Activated B cell treated with CpG ODN at 0.5 μM for 24 hours (primary cell): Measurements from ENCODE around the gene PIK3R6. TPM values are rescaled to one million over a fixed set of nuclear protein-coding genes. Genes with fewer than 3 reads are reported as not detected.

Experiments used
- ATAC-seq: fragments of 200-7000 bp; cut with Tn5 transposase; one replicate; pipeline ENCODE4 v1.10.0; 2021; ENCODE audit warnings: low read depth, mild to moderate bottlenecking, moderate library complexity
- CTCF ChIA-PET: fragments of 350-600 bp; sonication (Branson Sonifier 250); formaldehyde crosslinking; loops from one replicate; lab custom pipeline; 2021; ENCODE audit warnings: antibody characterized with exemption; lab: Charles Lee
- POLR2A ChIA-PET: fragments of 350-600 bp; sonication (Branson Sonifier 250); formaldehyde crosslinking; loops from one replicate; lab custom pipeline; 2021; ENCODE audit warnings: antibody characterized with exemption; lab: Charles Lee
- DNase-seq: peaks from one replicate; pipeline ENCODE4 v3.0.0; 2022
- H3K27ac Mint-ChIP-seq: one replicate; pipeline ENCODE4 v1.8.0; 2020; ENCODE audit warnings: mixed read lengths
- H3K27me3 Mint-ChIP-seq: one replicate; pipeline ENCODE4 v1.8.0; 2021; ENCODE audit warnings: mixed read lengths
- H3K36me3 Mint-ChIP-seq: one replicate; pipeline ENCODE4 v1.8.0; 2021; ENCODE audit warnings: low read depth, mixed read lengths
- H3K4me1 Mint-ChIP-seq: one replicate; pipeline ENCODE4 v1.8.0; 2021; ENCODE audit warnings: mixed read lengths
- H3K4me3 Mint-ChIP-seq: one replicate; pipeline ENCODE4 v1.8.0; 2020; ENCODE audit warnings: mild to moderate bottlenecking, mixed read lengths
- H3K9me3 Mint-ChIP-seq: one replicate; pipeline ENCODE4 v1.8.0; 2020; ENCODE audit warnings: mixed read lengths
- intact Hi-C: fragments of 100-400 bp; cut with micrococcal nuclease; formaldehyde crosslinking; loops from one replicate; pipeline ENCODE4 v1.15.1; 2024
- total RNA-seq: library from RNA; stranded (reverse); gene quantifications from 2 replicates; pipeline ENCODE4 v1.2.3, GENCODE V29; 2022
- TF ChIP-seq, protein P1 (sequence below): fragments of 200-600 bp; IDR thresholded peaks from one replicate; pipeline ENCODE4 v1.8.0; 2022; ENCODE audit warnings: antibody characterized with exemption, mild to moderate bottlenecking

Gene PIK3R6, protein sequence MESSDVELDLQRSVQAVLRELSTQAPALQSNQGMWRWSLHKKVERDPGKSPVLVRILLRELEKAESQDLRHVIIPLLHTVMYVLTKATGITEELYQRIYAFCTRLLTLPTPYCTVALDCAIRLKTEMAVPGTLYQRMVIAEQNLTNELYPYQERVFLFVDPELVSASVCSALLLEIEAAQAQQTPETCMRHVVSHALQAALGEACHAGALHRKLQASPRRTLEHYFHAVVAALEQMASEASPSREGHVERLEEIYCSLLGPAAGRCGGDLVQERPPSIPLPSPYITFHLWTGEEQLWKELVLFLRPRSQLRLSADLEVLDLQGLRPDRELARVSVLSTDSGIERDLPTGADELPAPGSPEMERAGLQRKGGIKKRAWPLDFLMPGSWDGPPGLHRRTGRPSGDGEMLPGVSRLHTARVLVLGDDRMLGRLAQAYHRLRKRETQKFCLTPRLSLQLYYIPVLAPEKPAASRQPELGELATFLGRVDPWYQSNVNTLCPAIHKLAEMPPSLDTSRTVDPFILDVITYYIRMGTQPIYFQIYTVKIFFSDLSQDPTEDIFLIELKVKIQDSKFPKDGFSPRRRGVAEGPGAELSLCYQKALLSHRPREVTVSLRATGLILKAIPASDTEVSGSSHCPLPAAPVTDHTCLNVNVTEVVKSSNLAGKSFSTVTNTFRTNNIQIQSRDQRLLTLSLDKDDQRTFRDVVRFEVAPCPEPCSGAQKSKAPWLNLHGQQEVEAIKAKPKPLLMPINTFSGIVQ
- total RNA-seq = 0.91 TPM in 2 replicates

DNA sequence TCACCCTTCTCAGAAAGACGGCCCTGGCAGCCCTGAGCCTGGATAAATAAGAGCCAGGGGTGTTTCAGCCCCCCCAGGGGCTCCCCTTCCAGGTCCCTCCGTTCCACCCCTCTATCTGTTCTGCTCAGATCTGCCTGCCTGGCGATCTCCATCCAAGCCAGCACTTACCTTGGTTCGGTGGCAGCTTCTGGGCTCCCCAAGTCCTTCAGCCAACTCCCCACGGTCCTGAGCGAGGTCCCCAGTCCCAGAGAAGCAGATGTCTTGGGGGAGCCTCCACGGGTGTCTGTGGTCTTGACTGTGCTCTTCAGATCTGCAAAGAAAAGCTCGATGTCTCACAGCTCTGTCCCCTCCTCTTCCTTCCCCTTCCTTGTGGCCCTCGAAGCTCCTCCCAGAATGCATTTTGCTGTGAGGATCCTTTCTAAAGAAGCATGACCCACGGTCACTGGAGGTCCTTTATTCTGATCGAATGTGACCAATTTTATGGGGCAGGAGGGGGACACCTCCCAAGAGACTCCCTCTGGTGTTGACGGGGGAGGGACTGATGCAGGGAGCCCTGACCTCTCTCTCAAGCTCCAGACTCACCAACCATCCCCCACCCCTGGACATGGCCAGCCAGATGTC is at the start of gene PIK3R6:
Gene PIK3R6, minus strand, starts transcription at position 314 of the 621 bp plus-strand sequence. CDS start 17,880 bp downstream, outside the sequence.
- Mint-ChIP-seq H3K9me3 (no peaks in the 10 kb centered on the region), H3K27ac (peak within 1 kb of the TSS; percentile 73), H3K27me3 (no peaks in the 10 kb centered on the region), H3K4me3 (peak within 1 kb of the TSS; percentile 77), H3K36me3 (no peaks in the 10 kb centered on the region), H3K4me1 (peaks cover 24% of the 10 kb centered on the region)
- TF ChIP-seq, protein P1, sequence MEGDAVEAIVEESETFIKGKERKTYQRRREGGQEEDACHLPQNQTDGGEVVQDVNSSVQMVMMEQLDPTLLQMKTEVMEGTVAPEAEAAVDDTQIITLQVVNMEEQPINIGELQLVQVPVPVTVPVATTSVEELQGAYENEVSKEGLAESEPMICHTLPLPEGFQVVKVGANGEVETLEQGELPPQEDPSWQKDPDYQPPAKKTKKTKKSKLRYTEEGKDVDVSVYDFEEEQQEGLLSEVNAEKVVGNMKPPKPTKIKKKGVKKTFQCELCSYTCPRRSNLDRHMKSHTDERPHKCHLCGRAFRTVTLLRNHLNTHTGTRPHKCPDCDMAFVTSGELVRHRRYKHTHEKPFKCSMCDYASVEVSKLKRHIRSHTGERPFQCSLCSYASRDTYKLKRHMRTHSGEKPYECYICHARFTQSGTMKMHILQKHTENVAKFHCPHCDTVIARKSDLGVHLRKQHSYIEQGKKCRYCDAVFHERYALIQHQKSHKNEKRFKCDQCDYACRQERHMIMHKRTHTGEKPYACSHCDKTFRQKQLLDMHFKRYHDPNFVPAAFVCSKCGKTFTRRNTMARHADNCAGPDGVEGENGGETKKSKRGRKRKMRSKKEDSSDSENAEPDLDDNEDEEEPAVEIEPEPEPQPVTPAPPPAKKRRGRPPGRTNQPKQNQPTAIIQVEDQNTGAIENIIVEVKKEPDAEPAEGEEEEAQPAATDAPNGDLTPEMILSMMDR = no peak
- intact Hi-C loops = no loop called here
- ChIA-PET POLR2A (interaction anchor here (1.7 kb wide), 1 partner anchor 10 kb away, joined by 10 read pairs; no protein-coding TSS in a partner anchor), CTCF (interaction anchor here (1.2 kb wide), 1 partner anchor 82 kb away, joined by 4 read pairs; no protein-coding TSS in a partner anchor)
- ATAC-seq (peak; percentile 47), DNase-seq (no peak)

DNA sequence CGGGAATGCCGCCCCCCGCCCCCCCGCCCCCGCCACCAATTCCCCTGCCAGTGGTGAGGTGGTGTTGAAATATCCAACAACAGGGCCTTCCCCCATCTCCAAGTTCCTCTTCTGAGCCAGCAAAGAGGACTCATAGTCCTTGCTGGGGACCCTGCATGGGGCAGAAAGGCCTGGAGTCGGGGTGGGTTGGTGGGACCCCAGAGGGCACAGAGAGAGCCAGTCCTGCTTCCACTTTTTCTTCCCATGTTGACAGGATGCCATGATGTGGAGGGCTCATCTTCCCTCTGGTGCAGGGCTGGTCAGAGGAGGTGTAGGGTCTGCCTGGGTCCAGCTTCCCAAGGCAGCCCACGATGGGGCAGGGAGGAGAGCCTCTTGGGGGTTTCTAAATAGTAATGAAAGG is 49.0 kb upstream of the PIK3R6 start:
- peaks cover 73% of the 10 kb centered on the region for H3K4me1 Mint-ChIP-seq
- TF ChIP-seq, protein P1 = no peak
- H3K36me3 Mint-ChIP-seq = peaks cover 45% of the 10 kb centered on the region
- H3K9me3 Mint-ChIP-seq = peaks cover 6% of the 10 kb centered on the region
- DNase-seq = no peak
- ATAC-seq = no peak
- CTCF ChIA-PET = no interaction called here
- intact Hi-C loops = loop anchor here (5.0 kb wide), 2 partner anchors 36 to 81 kb away; no protein-coding TSS in a partner anchor
- POLR2A ChIA-PET = interaction anchor here (1.1 to 2.9 kb wide), 9 partner anchors 9 to 58 kb away, joined by 3 to 31 read pairs (median 7); partner anchors contain the start of gene PIK3R5
- H3K27ac Mint-ChIP-seq = peak overlapping the region; percentile 25
- no peaks in the 10 kb centered on the region for H3K27me3 Mint-ChIP-seq
- no peak overlapping the region for H3K4me3 Mint-ChIP-seq

DNA sequence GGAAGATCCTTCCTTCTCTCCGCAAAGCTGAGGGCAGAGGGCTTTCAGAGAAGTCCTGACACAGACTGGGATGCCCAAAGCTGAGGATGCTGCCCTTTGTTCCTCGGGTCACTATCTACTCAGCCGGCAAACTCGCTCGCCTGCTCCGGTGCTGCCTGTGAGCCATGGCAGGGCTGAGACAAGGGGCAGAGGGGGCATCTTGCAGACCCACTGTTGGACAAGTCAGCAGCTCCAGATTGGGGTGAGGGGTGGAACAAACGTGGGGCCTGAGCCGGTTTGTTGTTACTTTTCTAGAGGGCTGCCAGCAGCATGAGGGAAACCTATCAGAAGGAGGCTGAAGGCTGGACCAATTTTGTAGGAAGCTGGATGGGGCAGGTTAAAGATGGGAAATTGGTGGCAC is 47.1 kb upstream of the PIK3R6 start:
- peaks cover 77% of the 10 kb centered on the region for H3K4me1 Mint-ChIP-seq
- H3K4me3 Mint-ChIP-seq = no peak overlapping the region
- no peak overlapping the region for H3K27ac Mint-ChIP-seq
- no peaks in the 10 kb centered on the region for H3K27me3 Mint-ChIP-seq
- TF ChIP-seq, protein P1 = no peak
- ChIA-PET POLR2A (interaction anchor here (0.9 to 2.9 kb wide), 5 partner anchors 14 to 741 kb away, joined by 3 to 24 read pairs (median 6); no protein-coding TSS in a partner anchor), CTCF (interaction anchor here (1.4 to 1.6 kb wide), 2 partner anchors 13 to 81 kb away, joined by 3 to 4 read pairs; no protein-coding TSS in a partner anchor)
- DNase-seq (no peak), ATAC-seq (no peak)
- H3K9me3 Mint-ChIP-seq = peaks cover 6% of the 10 kb centered on the region
- peaks cover 49% of the 10 kb centered on the region for H3K36me3 Mint-ChIP-seq
- intact Hi-C loops = loop anchor here (2.0 to 5.0 kb wide), 2 partner anchors 26 to 282 kb away; partner anchors contain the start of gene MYH10

DNA sequence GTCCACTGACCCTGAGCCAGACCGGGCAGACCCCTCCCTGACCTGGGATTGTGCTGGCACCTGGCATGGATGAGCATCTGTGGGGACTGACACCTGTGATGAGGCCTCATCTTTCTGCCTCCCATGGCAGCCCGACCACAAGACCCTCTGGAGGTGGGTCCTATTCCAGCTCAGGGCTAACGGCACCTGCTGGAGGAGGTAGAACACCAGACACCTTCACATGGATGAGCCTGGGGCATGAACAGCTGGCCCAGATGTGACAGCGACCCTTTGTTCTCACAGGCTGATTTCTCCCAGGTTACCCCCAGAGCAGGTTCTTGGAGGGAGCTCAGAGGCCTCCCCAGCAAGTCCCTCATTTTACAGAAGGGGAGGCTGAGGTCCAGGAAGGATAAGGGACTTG is 46.4 kb upstream of the PIK3R6 start:
- H3K36me3 Mint-ChIP-seq = peaks cover 47% of the 10 kb centered on the region
- intact Hi-C loops = loop anchor here (2.0 to 5.0 kb wide), 2 partner anchors 27 to 282 kb away; partner anchors contain the start of gene MYH10
- H3K4me3 Mint-ChIP-seq = no peak overlapping the region
- no peaks in the 10 kb centered on the region for H3K27me3 Mint-ChIP-seq
- H3K9me3 Mint-ChIP-seq = peaks cover 5% of the 10 kb centered on the region
- no peak for DNase-seq
- peaks cover 70% of the 10 kb centered on the region for H3K4me1 Mint-ChIP-seq
- no peak for ATAC-seq
- TF ChIP-seq, protein P1 = no peak
- H3K27ac Mint-ChIP-seq = no peak overlapping the region
- CTCF ChIA-PET = interaction anchor here (1.6 to 2.4 kb wide), 2 partner anchors 13 to 84 kb away, joined by 4 to 8 read pairs; no protein-coding TSS in a partner anchor
- POLR2A ChIA-PET = interaction anchor here (2.5 to 4.5 kb wide), 2 partner anchors 14 to 52 kb away, joined by 34 to 47 read pairs; partner anchors contain the start of gene PIK3R5
